Heart right ventricle (tissue), 16 donors: Measurements from ENCODE around the gene NPHP3. TPM values are rescaled to one million over a fixed set of nuclear protein-coding genes. Genes with fewer than 3 reads are reported as not detected.
"Not testable (repeated sequence)": the region's sequence is repeated elsewhere in the genome, so short reads cannot be mapped to it uniquely, and the experiment has no call there.

Experiments used
- ATAC-seq, 8 donors: fragments of 200-7000 bp; cut with Tn5 transposase; one replicate each; pipeline ENCODE4 v1.9.1; 2020; ENCODE audit warnings: mild to moderate bottlenecking in 8 of 8, moderate library complexity in 8 of 8, moderate number of reproducible peaks in 1 of 8
- DNase-seq, 2 donors: peaks; one replicate each; pipeline ENCODE4 v3.0.0-alpha.2; 2020
- H3K27ac ChIP-seq, 10 donors: fragments of 200-600 bp; sonication (generic) in 2 of 10; one replicate each; pipeline versions ENCODE4 v1.5.0 to v1.8.0; 2020 to 2022; ENCODE audit warnings: mild to moderate bottlenecking in 3 of 10
- H3K27me3 ChIP-seq, 7 donors: fragments of 200-600 bp; one replicate each; pipeline ENCODE4 v1.8.0; 2021 to 2022; ENCODE audit warnings: mild to moderate bottlenecking in 2 of 7
- H3K36me3 ChIP-seq, 9 donors: fragments of 200-600 bp; sonication (generic) in 1 of 9; one replicate each; pipeline versions ENCODE4 v1.5.0 to v1.8.0; 2020 to 2022; ENCODE audit warnings: mild to moderate bottlenecking in 2 of 9
- H3K4me1 ChIP-seq, 9 donors: fragments of 200-600 bp; sonication (generic) in 1 of 9; one replicate each; pipeline versions ENCODE4 v1.5.0 to v1.8.0; 2020 to 2022; ENCODE audit warnings: mild to moderate bottlenecking in 4 of 9
- H3K4me3 ChIP-seq, 10 donors: fragments of 200-600 bp; sonication (generic) in 2 of 10; one replicate each; pipeline versions ENCODE4 v1.5.0 to v1.8.0; 2020 to 2022; ENCODE audit warnings: mild to moderate bottlenecking in 7 of 10, moderate library complexity in 2 of 10
- H3K9me3 ChIP-seq, 11 donors: fragments of 200-600 bp in 10 of 11; sonication (generic) in 2 of 11; one replicate each; pipeline versions ENCODE4 v1.5.0 to v1.8.0; 2013 to 2022; ENCODE audit warnings: mild to moderate bottlenecking in 2 of 11, control low read depth in 1 of 11, moderate library complexity in 1 of 11
- CTCF ChIP-seq, 9 donors: fragments of 200-600 bp; sonication (generic) in 2 of 9; IDR thresholded peaks; one replicate each; pipeline versions ENCODE4 v1.5.0 to v1.8.0; 2021 to 2022; ENCODE audit warnings: antibody characterized with exemption in 9 of 9, mild to moderate bottlenecking in 5 of 9, moderate library complexity in 1 of 9
- WGBS, 2 donors: extraction: QIAGEN DNeasy Blood & Tissue Kit; methylation state at CpG; one replicate each; pipeline ENCODE4 v1.1.7; 2013; ENCODE audit warnings: inconsistent platforms in 1 of 2; 5-methylcytosine and 5-hydroxymethylcytosine counted together
- intact Hi-C, 10 donors: fragments of 100-400 bp; cut with DNase I; formaldehyde crosslinking; loops; one replicate each; pipeline versions ENCODE4 v1.11.1 to v1.14.2; 2022
- polyA plus RNA-seq, 2 donors: library from polyadenylated mRNA; stranded (reverse); fragments of 200-250 nt; gene quantifications; one replicate each; pipeline ENCODE4 v1.2.3, GENCODE V29; 2013
- total RNA-seq, 10 donors: library from RNA; stranded (reverse); fragmentation: NEBNext Ultra II Directional in 3 of 10; extraction: Animal tissue kit (Norgen Biotek cat#: 25700) in 3 of 10; gene quantifications; one replicate each; pipeline versions ENCODE4 v1.2.1 to v1.2.4, GENCODE V29; 2021 to 2023
- donor health status: Arrhythmogenic right ventricular cardiomyopathy.
- donor health status: ischemic (EF 13 %, LVEDD 7.1; RV severe dilation, severe dysfunction).
- donor health status: healthy with polysubstance abuse.
- donor health status: DM: no; HTN: yes; CAD: no.
- donor health status: DM: no; HTN: no; CAD: no.
- donor health status: ischemic (EF 25% LVEDD 6.9; RV normal size, moderate dysfunction).
- donor health status: ischemic (EF 25% LVEDD 5.7; RV mildly dilated, moderate dysfunction).
- donor health status: healthy.
- donor health status: DM: yes; HTN: yes; CAD: no.
- donor health status: Ischemic cardiomyopathy.
- donor health status: ischemic (EF 35%, LVEDD 5.7; RV mildly dilated, moderate dysfunction).
- donor health status: nonischemic (EF 11% LVEDD 7.7; RV severe dilation, severe dysfunction).
- donor health status: DM: yes; HTN: yes; CAD: no.
- donor health status: PGD.
- donor health status: ischemic (EF 29% LVEDD 5.4; RV normal size, mild dysfunction).
- donor health status: nonischemic (EF 23%, LVEDD 6.1; RV moderate dilation, normal function).

The NPHP3 gene
- total and polyA plus RNA-seq, 12 donors: 3.8 to 21.3 (median 10.2) TPM

- Histone ChIP-seq H3K9me3 (no peaks in the 10 kb centered on the region), H3K4me1 (peaks cover 0 to 11% (median 0%) of the 10 kb centered on the region in 9 donors), H3K4me3 (no peak overlapping the region), H3K36me3 (peaks cover 0 to 32% (median 0%) of the 10 kb centered on the region in 9 donors), H3K27ac (no peak overlapping the region), H3K27me3 (no peaks in the 10 kb centered on the region)
- DNase-seq: no peak
- ATAC-seq: no peak
- no peak for TF ChIP-seq CTCF (IDR thresholded peaks at IDR 0.05)
- WGBS, 2 donors: 72 to 78% methylated on average over 1 of the region's 1 CpG
- intact Hi-C loops: loop anchor here in 3 of 10 donors (10.0 kb wide), 1 partner anchor 290 kb away; no protein-coding TSS in a partner anchor
Observed at GRCh38 chr3:132645058-132645457, 77.2 kb downstream of the NPHP3 start.

DNA sequence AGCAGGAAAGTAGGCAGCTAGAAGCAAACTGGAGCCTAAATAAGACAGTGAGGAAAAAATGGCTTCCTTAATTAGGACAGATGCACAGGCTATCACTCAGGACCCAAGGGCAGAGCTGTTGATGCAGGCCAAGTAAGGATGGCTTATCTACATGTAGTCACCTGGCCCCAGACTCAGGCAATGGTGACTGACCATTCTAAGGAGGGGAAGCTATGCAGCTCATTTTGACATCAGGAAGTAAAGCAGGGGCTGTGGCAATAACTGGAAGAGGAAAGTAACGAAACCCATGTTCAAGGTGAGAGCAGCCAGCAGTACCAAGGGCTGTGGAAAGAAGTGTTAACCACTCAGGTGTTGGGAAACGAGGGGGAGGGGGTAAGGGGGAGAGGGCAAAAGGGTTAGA lies 78.8 kb downstream of the NPHP3 start:
- TF ChIP-seq CTCF (IDR thresholded peaks at IDR 0.05): no peak
- peak in 2 of 8 donors; percentile 23 to 29 for ATAC-seq
- H3K36me3 ChIP-seq: peaks cover 0 to 49% (median 9%) of the 10 kb centered on the region in 9 donors
- WGBS, 2 donors: 69 to 88% methylated on average over 2 of the region's 2 CpGs
- H3K4me1 ChIP-seq: peaks cover 0 to 11% (median 0%) of the 10 kb centered on the region in 9 donors
- H3K4me3 ChIP-seq: no peak overlapping the region
- H3K9me3 ChIP-seq: no peaks in the 10 kb centered on the region
- no peak overlapping the region for H3K27ac ChIP-seq
- no peak for DNase-seq
- intact Hi-C loops: loop anchor here in 8 of 10 donors (2.0 to 10.0 kb wide), 4 partner anchors 106 to 289 kb away; no protein-coding TSS in a partner anchor
- no peaks in the 10 kb centered on the region for H3K27me3 ChIP-seq

DNA sequence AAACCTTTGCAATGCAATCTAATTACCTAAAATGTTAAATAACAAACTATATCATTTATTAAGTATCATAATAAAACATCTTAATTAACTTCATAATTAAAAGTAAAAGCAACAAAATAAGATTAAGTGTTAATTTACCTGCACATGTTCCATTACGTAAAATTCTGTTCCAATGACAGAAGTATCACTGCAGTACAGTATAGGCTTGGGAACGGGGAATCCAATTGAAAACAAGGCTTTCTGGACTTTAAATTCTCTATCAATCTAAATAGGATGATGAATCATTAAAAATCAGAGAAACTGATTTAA lies 79.7 kb downstream of the NPHP3 start:
- Histone ChIP-seq H3K4me3 (no peak overlapping the region), H3K4me1 (peaks cover 0 to 7% (median 0%) of the 10 kb centered on the region in 9 donors), H3K27ac (no peak overlapping the region), H3K27me3 (no peaks in the 10 kb centered on the region), H3K9me3 (no peaks in the 10 kb centered on the region), H3K36me3 (peaks cover 0 to 58% (median 9%) of the 10 kb centered on the region in 9 donors)
- ATAC-seq (no peak), DNase-seq (no peak)
- 64 to 70% methylated on average over 2 of the region's 2 CpGs for WGBS, 2 donors
- intact Hi-C loops: loop anchor here (1.0 to 10.0 kb wide), 6 partner anchors 105 to 288 kb away; no protein-coding TSS in a partner anchor
- TF ChIP-seq CTCF (IDR thresholded peaks at IDR 0.05): no peak

GRCh38 chr3:132641837-132642538 lies 80.2 kb downstream of the NPHP3 start:
- H3K27me3 ChIP-seq: no peaks in the 10 kb centered on the region
- H3K9me3 ChIP-seq: no peaks in the 10 kb centered on the region
- peak; percentile 69 to 89 (median 84) for TF ChIP-seq CTCF (IDR thresholded peaks at IDR 0.05)
- no peak overlapping the region for H3K27ac ChIP-seq
- H3K4me1 ChIP-seq: peaks cover 0 to 7% (median 0%) of the 10 kb centered on the region in 9 donors
- no peak for DNase-seq
- intact Hi-C loops: loop anchor here (1.0 to 10.0 kb wide), 6 partner anchors 105 to 287 kb away; no protein-coding TSS in a partner anchor
- peak in 4 of 8 donors; percentile 48 to 72 (median 66) for ATAC-seq
- H3K4me3 ChIP-seq: no peak overlapping the region
- peaks cover 0 to 62% (median 9%) of the 10 kb centered on the region in 9 donors for H3K36me3 ChIP-seq
- WGBS, 2 donors: 61 to 65% methylated on average over 5 of the region's 5 CpGs

GRCh38 chr3:132641427-132641826 lies 80.8 kb downstream of the NPHP3 start:
- 85 to 90% methylated on average over 2 of the region's 2 CpGs for WGBS, 2 donors
- H3K9me3 ChIP-seq, H3K4me1 ChIP-seq, ATAC-seq, H3K4me3 ChIP-seq, H3K27ac ChIP-seq, DNase-seq, H3K27me3 ChIP-seq: not testable (repeated sequence)
- intact Hi-C loops: loop anchor here in 3 of 10 donors (5.0 to 10.0 kb wide), 2 partner anchors 104 to 287 kb away; no protein-coding TSS in a partner anchor
- H3K36me3 ChIP-seq: peaks cover 0 to 67% (median 9%) of the 10 kb centered on the region in 9 donors
